GM21786 (cell line): Measurements from ENCODE around the gene BCAM.
"Not testable (repeated sequence)": the region's sequence is repeated elsewhere in the genome, so short reads cannot be mapped to it uniquely, and the experiment has no call there.

Experiments used
- ATAC-seq: cut with Tn5 transposase; IDR thresholded peaks from one replicate; pipeline ENCODE4 v1.9.1; 2021; ENCODE audit not compliant: unreplicated experiment

The BCAM gene

DNA sequence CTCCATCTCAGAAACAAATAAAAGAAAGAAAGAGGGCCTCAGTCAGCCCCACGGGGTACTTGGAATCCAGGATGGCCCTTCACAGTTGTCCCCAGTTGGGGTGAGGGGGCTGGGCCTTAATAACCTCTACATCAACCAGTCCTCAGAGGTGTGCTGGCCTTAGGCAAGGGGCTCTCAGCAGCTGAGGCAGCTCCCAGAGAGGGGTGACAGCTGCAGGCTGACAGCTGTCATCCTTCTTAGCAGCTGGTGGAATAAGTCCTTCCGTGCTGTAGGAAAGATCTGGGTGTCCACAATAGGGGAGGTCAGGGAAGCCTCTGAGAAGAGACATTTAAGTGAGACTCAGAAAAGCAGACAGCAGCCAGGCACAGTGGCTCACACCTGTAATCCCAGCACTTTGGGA is 7.4 kb downstream of the BCAM start:
- ATAC-seq: no peak

GRCh38 chr19:44817725-44818465 is 9.0 kb downstream of the BCAM start:
- ATAC-seq: no peak

DNA sequence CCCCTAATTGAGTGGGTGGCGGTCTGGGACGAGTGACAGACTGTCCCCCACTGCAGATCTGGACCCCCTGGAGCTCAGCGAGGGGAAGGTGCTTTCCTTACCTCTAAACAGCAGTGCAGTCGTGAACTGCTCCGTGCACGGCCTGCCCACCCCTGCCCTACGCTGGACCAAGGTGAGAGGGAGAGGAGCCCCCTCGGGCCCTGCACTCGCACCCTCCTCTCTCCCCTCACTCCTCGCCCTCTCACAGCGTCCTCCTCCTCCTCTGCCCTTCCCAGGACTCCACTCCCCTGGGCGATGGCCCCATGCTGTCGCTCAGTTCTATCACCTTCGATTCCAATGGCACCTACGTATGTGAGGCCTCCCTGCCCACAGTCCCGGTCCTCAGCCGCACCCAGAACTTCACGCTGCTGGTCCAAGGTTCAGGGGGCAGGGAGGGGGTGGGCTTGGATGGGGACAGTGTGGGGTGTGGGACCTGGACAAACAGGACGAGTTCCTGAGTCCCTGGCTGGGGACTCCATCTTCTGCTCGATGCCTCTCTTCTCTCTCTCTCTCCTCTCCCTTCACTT is 9.6 kb downstream of the BCAM start:
- no peak for ATAC-seq

DNA sequence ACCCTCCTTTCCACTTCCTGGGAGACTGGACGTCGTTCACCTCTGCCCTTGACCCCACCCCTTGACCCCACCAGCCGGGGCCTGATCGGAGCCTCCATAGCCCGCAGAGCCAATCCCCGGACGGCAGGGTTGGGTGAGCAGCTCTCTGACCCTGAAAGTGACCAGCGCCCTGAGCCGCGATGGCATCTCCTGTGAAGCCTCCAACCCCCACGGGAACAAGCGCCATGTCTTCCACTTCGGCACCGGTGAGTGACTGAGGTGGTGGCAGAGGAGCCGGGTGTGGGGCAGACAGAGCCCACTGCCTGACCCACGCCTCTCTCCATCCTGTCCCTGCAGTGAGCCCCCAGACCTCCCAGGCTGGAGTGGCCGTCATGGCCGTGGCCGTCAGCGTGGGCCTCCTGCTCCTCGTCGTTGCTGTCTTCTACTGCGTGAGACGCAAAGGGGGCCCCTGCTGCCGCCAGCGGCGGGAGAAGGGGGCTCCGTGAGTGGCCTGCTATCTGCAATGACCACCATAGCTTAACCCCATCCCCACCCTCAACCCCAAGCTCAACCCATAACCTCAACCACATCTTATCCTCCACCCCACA is 10.4 kb downstream of the BCAM start:
- no peak for ATAC-seq

DNA sequence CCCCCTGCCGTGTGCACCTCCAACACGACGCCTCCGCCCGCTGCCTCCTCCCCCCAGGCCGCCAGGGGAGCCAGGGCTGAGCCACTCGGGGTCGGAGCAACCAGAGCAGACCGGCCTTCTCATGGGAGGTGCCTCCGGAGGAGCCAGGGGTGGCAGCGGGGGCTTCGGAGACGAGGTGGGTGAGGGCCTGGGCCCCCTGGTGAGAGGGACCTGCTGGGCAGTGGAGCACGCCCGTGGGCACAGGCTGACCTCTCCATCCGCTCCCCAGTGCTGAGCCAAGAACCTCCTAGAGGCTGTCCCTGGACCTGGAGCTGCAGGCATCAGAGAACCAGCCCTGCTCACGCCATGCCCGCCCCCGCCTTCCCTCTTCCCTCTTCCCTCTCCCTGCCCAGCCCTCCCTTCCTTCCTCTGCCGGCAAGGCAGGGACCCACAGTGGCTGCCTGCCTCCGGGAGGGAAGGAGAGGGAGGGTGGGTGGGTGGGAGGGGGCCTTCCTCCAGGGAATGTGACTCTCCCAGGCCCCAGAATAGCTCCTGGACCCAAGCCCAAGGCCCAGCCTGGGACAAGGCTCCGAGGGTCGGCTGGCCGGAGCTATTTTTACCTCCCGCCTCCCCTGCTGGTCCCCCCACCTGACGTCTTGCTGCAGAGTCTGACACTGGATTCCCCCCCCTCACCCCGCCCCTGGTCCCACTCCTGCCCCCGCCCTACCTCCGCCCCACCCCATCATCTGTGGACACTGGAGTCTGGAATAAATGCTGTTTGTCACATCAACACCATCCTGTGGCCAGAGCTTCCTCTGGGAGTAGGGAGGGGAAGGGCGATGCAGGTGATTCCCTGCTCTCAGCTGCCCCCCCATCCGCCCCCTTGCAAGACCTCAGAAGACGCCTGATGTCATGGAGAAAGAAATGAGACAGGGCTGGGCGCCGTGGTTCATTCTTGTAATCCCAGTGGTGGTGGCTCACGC is 12.0 kb downstream of the BCAM start:
- ATAC-seq: no peak

DNA sequence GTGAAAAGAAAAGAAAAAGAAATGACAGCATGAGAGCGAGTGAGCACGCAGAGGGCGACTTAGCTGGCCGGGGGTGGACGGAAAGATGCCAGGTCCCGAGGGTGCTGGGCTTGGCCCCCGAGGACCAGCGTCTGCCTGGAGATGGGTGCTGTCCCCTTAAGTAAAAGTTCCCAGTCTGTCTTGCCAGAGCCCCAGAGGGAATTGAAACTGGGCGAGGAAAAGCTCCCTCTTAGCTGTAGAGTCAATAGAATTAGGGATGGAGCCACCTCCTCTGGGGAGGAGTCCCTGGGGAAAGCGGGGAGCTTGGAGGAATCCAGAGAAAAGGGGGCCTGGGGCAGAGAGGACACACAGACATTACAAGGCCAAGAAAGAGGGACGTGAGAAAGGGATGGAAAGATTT is 13.3 kb downstream of the BCAM start:
- ATAC-seq: no peak

GRCh38 chr19:44822670-44823372 is 13.9 kb downstream of the BCAM start:
- no peak for ATAC-seq

GRCh38 chr19:44823373-44823698 is 14.4 kb downstream of the BCAM start:
- ATAC-seq: no peak

GRCh38 chr19:44824761-44825160 is 15.9 kb downstream of the BCAM start:
- ATAC-seq: no peak

- not testable (repeated sequence) for ATAC-seq
Measured at GRCh38 chr19:44832875-44833274, 24.0 kb downstream of the BCAM start.

DNA sequence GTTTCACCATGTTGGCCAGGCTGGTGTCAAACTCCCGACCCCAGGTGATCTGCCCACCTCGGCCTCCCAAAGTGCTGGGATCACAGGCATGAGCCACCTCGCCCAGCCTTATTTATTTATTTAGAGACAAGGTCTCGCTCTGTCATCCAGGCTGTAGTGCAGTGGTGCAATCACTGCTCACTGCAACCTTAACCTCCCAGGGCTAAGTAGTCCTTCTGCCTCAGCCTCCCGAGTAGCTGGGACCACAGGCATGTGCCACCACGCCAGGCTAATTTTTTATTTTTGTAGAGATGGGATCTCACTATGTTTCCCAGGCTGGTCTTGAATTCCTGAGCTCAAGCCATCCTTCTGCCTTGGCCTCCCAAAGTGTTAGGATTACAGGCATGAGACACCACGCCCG is 25.5 kb downstream of the BCAM start:
- not testable (repeated sequence) for ATAC-seq

- no peak for ATAC-seq
Measured at GRCh38 chr19:44839276-44839675, 30.4 kb downstream of the BCAM start.

DNA sequence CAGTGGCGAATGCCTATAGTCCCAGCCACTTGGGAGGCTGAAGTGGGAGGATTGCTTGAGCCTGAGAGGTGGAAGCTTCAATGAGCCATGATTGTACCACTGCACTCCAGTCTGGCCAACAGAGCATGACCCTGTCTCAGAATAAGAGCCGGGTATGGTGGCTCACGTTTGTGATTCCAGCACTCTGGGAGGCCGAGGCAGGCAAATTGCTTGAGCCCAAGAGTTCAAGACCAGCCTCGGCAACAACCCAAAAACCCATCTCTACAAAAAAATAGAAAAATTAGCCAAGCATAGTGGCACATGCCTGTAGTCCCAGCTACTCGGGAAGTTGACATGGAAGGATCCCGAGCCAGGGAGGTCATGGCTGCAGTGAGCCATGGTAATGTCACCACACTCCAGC is 31.9 kb downstream of the BCAM start:
- no peak for ATAC-seq

DNA sequence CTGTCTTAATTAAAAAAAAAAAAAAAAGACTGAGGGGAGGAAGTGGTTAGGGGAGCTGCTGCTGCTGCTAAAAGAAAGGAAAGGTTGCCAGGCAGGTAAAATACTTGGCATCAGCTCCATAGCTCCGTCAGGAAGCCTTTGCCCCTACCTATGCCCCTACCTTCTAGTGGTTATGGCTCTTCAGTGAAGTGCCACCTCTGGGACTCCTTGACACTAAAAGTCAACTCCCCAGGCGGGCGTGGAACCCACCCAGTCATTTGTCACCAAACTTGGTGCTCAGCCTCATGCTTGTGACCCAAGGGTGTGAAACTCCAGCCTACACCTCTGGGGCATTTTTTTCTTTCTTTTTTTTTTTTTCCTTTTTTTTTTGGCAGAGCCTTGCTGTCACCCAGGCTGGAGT is 32.3 kb downstream of the BCAM start:
- no peak for ATAC-seq

DNA sequence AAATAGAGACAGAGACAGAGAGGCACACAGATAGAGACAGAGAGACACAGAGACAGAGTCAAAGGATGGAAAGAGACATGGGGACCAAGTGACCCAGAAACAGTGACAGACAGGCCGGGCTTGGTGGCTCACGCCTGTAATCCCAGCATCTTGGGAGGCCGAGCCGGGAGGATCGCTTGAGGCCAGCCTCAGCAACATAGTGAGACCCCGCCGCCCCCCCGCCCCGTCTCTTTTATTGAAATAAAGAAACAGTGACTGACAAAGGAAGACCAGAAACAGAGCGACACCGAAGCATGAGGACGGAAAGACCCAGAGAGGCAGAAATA is 36.3 kb downstream of the BCAM start:
- ATAC-seq: no peak

GRCh38 chr19:44845612-44846454 is 36.9 kb downstream of the BCAM start, which contains the start of gene NECTIN2:
Gene NECTIN2, plus strand, starts transcription at chr19:44846297. Its CDS starts 229 bp downstream, at chr19:44846526.
- no peak for ATAC-seq

DNA sequence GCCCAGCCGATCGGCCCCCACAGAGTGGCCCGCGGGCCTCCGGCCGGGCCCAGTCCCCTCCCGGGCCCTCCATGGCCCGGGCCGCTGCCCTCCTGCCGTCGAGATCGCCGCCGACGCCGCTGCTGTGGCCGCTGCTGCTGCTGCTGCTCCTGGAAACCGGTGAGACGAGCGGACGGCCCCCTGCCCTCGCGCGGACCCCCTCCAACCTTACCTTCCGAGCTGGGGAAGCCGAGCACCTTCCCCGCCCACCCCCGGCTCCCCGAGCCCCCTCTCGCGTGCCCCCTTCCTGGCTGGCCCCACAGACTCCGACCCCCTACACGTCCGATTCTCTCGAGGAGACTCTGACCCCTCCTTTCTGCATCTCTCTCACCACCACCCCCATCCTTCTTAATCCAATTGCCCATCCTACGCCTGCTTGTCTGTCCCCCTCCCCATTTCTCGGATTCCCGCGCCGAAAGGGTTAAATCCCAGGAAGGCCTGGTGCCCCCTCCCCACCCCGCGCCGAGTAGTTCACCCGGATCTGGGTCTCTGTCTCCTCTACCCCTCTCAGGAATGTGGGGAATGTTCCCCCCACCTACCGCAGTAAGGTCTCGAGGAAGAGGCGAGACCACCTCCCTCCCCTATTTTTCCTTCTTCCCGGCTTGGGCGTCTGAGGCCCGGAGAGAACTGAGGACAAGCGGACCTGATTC is 37.7 kb downstream of the BCAM start:
- no peak for ATAC-seq

DNA sequence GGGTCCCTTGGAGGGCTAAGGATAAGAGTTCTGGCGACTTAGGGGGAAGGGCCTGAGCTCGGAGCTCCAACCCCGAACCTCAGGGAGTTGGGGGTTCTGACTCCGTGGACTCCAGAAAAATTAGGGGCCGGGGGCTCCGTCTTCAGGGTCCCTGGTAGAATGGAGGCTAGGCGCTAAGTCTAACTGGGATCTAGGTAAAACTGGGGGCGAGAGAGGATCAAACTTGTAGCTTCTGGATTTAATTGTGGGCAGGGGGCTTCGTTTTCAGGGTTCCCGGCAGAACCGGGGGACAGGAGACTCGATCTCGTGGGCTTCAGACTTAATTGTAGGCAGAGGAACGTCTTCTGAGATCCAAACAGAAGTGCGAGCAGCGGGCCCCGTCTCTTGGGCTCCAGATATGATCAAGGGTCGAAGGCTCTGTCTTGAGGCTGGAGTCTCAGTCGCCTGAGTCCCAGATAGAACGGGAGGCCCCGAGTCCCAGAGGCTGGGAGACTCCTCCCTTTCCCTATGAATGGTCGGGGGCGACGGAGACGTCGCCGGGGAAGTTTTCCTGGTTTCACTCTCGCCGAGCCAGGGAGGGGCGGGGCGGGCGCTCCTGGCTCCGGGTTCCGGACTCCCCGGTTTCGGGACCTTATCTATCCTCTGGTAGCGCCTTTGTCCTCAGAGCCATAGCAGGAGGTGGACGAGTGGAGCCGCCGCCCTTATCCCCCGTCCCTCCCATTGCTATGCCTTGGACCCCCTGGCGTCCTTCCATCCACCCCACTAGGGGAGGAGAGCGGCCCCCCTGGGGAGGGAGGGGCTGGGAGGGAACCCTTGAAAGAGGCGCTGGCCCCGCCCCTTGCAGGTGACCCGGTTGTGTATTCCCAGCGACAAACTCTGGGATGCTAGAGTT is 38.5 kb downstream of the BCAM start:
- no peak for ATAC-seq
